NCI-H510A (cell line): ENCODE data around the gene ALS2CL.
"Not testable (repeated sequence)": the region's sequence is repeated elsewhere in the genome, so short reads cannot be mapped to it uniquely, and the experiment has no call there.

Experiments used
- DNase-seq: peaks from one replicate; lab custom pipeline; 2025; lab: John Stamatoyannopoulos, UW

Gene ALS2CL

DNA sequence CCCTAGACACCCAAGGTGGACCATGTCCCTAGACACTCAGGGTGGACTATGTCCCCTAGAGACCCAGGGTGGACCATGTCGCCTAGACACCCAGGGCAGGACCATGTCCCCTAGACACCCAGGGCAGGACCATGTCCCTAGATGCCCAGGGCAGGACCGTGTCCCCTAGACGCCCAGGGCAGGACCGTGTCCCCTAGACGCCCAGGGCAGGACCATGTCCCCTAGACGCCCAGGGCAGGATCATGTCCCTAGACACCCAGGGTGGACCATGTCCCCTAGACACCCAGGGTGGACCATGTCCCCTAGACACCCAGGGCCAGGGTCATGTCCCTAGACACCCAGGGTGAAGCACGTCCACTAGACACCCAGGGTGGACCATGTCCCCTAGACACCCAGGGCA is 10.9 kb upstream of the ALS2CL start:
- not testable (repeated sequence) for DNase-seq

DNA sequence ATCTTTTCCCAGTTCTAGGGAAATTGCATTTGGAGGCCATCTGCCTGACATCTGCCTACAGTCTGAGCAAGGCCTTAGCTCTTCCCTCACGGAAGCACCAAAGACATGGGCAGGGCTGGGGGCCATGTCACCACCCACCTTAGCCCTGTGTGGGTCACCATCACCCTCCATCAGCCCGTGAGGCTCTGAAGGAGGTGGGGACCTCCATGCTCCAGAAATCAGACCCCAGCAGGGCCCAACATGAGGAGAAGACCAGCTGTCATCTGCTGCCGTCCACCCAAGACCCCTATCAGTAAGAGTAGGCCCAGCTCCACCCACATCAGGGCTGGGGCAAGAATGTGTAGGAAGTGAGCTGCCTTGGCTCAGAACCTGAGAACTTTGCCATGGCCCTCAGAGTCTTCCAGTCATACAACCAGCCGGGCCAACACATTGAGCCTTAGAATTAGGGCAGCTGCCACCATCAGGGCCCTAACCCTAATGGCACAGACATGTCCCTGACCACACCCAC is 9.6 kb upstream of the ALS2CL start:
- no peak for DNase-seq

DNA sequence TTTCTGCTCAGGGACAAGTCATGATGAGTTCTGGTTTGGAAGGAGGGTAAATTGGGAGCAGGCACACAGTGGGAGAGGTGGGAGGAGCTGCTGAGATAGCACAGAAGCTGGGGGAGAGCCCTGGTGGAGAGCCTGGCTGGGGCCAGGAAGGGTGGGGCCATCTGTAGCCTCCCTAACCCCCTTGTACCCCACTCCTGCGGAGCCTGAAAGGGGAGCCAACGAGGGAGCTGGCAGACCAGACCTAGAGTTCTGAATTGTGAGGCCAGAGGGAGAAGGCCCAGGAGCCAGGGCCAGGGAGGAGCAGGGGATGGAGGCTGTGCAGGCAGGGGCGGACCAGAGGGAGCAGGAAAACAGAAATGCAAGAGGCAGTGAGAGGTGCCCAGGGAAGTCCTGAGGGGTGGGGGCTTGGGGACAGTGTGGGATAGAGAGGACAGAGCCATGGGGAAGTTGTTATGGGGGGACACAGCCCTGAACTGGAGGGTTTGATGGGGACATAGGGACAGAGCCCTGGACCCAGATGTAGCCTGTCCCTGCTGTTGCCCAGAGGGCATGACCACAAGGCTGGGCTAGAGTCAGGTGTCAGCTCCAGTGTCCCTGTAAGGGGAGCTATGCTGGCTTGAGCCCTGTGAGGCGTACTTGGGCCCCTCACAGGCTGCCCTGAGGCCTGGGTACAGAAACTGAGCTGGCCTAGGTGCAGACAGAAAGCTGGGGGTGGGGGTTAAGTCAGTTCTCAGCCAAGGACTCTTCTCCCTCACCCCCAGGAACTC is 8.9 kb upstream of the ALS2CL start:
- DNase-seq, result no peak

DNA sequence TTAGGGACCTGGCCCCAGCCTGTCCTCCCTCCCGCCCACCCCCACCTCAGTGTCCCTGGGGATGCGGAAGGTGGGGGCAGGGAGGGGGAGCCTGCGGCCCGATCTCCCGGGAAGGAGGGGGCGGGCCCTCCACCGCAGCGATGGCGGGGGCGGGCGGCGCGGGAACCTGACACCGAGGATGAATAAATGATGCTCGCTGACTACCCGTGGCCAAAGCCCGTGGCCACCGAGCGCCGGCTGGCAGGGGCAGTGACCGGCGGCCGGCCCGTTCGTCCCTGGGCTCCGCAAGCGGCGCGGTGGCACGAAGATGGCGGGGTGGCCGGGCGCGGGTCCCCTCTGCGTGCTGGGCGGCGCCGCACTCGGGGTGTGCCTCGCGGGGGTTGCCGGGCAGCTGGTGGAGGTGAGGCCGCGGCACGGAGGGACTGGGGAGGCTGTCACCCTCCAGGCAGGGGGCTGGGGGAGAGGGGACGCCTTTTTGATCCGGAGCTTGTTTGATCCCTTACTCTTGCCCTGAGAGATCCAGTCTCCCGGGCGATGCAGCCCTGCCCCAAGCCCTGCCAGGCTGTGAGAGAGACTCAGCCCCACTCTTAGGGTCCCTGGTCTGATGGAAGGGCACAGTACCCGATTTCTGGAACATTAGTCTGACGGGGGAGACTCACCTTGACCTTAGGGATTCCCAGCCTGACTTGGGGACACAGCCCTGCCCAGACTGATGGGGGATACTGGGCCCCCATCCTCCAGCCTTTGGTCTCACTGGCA is 7.9 kb upstream of the ALS2CL start, which contains the start of gene TMIE:
Gene TMIE (plus strand): TSS at position 212 of the 759 bp plus-strand sequence. CDS start 96 bp downstream, at position 308.
- DNase-seq, result no peak

DNA sequence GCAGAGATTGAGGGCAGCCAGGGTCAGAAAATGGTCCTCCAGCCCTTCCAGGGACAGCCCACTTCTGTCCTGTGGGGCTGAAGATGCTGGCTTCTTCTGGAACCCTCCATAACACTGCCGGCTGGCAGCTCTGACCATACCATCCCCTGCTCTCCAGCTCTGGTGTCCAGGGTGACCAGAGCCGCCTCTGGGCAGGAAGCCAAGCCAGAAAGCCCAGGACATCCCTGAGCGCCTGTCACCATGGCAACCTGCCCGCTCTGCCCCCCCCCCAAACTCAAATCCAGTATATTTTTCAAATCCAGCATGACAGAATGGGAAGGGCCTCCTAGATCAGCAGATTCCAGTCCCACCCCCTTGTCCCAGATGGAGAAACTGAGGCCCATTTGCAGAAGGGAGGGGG is 7.3 kb upstream of the ALS2CL start:
- no peak for DNase-seq

DNA sequence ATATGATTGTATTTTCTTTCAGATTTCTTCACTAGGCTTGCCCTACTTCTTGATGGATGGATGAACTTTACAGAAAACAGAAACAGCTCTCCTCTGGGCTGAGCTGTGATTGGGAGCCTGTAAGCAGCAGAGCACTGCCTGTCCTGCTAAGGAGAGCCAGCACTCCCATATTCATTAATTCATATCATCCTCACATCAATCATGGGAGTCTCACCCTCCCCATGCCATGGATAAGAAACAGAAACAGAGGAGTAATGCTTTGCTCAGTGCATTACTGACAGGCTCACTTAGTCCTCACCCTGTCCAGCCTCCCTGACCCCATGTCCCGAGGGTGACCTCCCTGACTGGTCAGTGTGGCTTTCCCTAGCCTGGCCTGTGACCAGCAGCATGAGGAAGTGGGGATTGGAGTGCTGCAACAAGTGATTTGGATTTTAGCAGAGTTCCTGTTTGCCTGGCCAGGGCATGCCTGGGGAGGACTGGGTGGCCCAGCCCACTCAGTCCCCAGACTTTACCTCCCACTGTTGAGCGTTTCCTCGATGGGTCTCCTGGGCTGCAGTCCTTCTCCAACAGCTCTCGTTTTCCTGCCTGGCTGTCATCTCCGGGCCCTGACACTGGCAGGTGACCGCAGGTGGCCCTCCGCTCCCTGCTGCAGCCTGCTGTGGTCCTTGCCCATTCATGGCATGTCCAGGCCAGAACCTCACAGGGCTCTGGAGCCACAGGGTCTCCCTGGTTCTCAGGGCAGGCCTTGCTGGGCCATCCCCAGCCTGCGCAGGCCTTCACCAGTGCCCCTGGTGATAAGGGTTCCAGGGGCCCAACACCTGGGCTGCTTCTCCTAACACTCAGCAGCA is 6.4 kb upstream of the ALS2CL start:
- no peak for DNase-seq

DNA sequence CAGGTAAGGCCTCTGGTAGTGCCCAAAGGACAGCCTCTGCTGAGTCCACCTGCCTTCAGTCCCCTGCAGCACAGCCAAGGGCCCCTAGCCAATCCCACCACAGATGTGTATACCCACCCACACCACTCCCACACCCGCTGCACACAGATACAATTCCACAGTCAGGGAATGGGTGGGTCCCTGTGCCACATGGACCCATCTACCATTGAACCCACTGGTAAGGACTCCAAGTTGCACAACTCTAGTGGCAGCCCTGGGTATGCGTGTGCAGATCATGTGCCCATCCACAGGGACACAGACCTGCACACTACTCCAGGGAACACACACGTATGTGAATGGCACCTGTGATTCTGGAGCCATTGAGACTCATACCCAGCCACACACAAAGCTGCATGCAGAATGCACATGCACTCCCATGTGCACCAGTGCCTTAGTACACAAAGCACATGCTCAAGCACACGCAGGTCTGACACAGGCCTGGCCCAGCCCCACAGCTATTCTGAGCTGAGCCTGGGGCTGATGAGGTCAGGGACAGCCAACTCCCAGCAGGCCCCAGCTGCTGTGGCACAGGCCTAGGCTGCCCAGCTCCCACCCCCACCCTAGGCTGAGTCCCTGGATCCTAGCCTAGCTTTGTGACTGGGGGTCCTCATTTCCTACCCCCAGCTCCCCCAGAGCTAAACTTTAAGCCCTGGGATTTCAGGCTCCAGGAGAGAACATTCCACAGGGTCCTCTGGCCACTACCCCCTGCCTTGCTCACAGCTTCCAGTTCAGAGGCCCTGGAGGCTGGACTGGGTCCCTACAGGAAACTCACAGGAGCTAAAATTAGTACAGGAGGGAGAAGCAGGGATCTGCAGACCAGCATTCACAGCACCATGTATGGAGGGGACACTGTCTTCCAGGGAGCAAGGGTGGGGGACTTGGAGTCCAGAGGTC is 2.7 kb upstream of the ALS2CL start:
- DNase-seq, result no peak

DNA sequence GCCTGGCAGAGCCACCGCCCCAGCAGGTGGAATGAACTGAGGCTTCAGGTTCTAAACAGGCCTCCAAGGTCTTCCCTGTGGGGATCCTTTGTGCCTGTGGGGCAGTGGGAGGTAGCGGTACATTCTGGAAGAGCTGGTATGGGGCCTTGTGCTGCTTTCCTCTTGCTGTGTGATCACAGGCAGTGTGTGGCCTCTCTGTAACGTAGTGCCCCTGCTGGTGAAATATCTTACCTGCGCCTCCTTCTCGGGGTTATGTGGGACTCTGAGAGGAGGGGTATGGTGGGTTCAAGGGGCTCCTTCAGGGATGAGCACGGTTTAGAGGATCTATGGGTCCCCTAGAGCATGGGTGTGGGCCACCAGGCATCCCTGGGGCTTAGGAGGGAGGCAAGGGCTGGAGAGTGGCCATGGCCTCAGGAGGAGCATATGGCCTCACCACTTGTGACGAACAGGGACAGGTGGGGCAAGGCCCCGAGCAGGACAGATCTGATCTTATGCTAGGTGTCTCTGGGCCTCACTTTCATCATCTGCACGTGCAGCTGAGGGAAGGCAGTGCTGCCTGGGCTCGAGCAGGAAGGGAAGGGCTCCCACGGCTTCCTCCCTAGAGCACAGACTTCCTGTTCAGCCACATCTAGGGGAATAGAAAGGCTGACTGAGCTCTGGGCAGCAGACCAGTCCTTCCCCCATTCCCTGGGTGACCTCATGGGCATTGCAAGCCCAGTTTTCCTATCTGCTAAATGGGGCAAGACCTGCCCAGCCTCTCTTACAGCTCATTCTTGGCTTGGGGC is 1.9 kb upstream of the ALS2CL start:
- no peak for DNase-seq

DNA sequence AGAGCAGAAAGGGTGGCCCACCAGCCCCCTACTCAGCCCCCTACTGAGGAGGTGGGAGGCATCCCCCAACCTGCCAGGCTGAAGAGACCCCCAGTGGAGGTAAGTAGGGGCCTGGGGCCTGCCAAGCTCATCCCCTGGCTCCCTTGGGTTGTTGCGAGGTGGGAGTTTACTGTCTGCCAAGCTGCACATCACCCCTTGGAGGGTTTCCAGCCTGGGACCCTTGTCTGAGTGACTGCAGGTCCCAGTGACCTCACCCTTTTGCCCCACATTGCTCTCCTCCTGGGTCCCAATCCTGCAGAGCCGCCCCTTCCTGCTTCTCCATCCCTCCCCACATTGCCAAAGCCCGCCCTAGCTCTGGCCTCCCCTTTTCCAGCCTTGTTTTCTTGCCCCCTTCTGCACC is 1.0 kb upstream of the ALS2CL start:
- no peak for DNase-seq

DNA sequence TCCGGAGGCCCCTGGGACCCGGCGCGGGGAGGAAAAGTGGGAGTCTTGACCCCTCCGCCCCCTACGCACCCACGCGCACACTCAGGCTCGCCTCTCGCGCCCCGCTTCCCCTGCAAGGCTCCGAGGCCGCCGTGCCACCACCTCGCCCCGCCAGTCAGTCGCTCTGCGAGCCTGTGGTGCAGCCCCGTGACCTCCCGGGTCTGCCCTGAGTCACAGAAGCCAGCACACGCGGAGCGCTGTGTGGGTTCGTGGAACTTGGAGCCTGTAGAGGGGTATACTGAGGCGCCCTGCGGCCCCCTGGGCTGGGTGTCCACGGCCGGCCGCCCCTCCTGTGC is 380 bp upstream of the ALS2CL start:
- DNase-seq, result no peak

DNA sequence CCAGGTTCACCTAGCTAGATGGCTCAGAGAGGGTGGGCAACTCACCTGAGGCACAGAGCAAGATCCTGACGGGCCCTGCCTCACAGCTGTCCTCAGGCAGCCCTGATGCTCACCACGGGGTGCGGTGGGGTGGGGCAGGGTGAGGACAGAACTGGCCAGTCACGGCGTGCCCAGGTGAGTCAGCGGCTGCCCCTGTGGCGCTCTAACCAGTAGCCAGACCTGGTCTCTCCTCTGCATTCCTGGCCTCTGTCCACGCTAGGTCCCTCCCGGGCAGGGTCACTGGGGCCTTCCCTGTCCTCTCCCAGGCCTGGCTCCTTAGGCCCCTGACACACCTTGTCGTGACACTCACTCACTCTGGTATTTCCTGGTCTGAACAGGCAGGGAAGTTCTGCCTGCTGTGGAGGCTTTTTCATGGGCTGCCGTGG is 901 bp downstream of the ALS2CL start:
- DNase-seq, result no peak

DNA sequence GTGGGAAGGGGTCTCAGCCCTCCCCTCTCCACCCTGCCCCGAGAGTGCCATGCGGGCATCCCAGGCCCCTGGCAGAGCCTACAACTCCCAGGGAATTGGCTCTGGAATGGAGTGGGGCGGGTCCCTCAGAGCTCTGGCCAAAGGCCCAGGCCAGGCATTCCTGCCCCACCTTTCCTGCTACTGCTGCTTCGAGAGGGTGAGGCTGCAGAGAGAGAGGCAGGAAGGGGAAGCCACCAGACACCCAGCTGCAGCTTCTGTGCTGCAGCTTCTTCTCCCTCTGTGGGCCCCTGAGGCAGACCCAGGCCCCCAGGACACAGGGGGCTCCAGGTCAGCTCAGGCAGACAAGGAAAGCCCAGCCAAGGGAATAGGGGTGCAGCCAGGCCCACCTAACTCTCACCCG is 2.7 kb downstream of the ALS2CL start:
- no peak for DNase-seq

DNA sequence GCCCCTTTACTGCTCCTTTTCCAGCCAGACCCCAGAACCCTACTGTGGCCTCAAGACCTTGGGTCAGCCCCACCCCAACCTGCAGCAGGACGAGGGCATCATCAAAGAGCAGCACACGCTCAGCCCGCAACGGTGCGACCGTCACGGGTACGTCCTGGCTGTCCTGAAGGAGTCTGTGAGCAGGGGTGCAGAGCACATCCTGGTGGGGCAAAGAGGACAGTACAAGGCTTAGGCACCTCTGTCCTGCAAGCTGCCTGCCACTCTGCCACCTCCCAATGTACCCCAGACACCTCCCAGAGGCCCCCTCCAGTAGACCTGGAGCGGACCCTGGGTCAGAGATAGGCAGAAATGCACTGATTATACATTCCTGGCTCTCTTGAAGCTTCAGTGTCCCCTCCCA is 8.0 kb downstream of the ALS2CL start:
- DNase-seq, result no peak

DNA sequence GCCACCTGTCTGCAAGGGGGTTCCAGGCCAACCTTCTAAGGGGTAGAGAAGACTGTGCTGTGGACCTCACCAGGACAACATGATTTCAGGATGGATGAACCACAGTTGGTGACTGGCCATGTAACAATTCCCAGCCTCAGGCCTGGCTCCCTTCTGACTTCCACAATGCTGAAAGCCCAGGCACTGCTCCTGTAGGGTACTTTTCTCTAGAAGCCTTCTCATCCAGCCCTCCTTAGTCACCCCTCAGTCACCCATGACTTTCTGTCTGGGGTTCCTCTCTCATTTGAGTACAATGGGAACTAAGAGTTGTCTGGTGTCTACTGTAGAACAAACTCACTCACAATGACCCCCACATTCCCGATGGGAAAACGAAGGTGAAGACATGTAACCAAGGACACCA is 8.6 kb downstream of the ALS2CL start:
- no peak for DNase-seq

DNA sequence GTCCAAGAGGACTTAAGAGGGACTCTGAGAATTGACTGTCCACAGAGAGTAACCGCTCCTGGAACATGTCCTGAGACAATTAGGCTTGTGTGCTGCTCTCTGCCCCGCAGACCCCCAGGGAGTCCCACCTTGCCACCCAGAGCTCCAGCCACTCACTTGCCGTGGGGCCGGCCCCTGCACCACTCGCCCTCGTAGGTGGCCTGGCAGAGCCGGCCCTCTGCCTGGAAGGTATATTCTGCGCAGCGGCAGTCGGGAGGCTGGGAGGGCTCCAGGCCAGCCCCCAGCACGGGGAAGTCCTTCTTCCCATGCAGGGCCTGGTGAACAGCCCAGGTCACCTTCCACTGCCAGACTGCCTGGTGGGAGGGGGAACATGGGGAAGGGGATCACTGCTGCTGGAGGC is 10.5 kb downstream of the ALS2CL start:
- DNase-seq, result no peak

DNA sequence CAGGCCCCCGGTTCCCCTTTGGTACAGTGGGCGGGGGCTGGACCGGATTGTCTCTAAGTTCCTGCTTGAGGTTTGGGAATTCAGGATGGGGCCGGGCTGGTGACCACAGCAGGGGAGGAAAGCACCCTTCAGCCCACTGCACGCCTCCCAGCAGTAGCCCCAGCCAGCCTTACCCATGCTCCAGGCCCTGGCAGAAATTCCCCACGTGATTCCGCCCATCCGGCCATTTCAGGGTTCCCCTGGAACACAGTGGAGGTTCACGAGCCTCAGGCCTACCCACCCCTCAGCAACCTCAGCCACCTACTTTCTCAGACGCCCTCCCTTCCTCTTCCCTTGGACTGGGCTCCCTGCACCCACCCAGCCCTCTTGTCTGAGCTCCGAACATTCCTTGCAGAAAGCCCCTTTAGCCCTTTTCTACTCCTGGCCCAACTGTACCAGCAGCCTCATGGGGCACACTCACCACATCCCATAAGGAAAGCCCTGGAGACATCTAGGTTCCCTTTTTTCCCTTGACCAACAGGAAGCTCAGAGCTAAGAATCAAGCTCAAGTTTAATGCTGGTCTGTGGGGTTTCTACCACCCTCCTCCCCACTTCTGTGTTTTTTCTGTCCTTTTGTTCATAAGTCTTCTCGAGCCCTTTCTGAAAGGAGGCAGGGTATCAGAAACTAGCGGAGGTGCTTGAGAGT is 11.5 kb downstream of the ALS2CL start:
- DNase-seq, result no peak

DNA sequence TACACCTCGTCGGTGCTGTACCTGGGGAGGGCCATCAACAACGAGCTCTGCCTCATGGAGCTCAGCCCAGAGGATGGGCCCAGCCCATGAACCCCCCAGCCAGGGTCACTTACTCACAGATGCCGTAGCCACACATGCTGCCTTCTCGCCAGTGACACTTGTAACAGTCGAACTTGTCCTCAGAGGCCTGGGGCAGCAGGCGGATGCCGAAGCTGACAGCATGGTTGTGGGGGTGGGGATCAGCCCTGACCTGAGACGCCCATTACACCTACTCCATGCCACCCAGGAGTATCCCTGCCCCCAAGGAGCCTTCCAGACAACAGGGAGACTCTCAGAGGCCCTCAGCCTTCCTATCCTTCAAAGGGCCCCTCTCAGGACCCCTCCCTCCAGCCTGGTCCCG is 12.1 kb downstream of the ALS2CL start:
- DNase-seq, result no peak

DNA sequence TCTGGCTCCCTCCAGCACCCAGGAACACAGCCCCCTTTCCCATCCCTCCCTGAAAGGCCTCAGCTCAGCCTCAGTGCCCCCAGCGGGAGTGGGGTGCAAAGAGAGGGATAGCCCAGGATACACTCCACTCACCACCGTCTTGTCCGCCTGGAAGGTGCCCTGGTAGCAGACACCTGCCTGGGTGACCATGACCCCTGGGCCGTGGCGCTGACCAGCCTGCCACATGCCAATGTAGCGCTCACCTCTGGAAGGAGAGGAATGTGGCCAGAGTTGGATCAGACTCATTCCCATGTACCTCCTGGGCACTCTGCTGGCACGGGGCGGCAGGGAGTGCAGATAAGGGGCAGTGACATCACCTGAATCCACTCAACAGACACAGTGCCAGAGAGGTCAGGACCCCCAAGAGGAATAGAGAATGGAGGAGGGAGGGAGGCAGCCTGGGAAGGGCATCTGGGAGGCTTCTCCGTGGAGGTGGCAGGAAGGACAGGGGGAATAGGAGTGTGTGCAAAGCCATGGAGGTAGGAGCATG is 13.1 kb downstream of the ALS2CL start:
- DNase-seq, result no peak

DNA sequence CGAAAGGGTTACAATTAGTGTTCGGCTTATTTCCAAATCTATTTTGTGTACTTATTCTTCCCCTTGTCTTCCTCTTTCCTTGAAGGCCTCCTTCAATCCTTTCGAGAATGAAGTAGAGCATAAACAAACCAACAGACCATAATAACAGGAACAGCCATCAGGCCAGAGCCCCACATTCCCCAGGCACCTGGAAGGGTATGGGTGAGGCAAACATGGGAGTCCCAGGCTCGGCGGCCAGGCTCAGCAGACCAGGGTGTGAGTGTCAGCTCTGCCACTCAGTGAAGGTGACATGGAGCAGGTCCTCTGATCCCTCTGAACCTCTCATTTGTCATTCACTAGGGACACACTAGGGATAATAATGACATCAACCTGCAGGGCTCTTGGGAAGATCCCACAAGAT is 13.8 kb downstream of the ALS2CL start:
- DNase-seq, result no peak

DNA sequence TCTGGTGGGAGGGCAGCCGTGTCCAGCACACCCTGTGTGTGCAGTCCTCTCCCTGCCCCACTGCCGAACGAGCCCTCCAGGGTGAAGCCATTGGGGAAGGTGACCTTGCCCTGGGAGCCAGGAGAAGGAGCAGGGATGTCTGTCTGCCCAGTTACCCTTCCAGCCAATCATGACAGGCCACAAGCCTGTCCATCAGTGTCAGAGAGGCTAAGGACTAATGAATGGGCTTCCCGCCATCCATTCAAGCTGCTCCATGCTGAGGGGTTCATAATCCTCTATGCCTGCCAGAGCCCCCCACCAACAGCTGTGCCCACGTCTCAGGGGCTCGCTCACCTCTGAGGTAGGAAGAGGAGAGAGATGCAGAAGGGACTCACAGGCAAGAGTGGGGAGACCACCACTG is 15.2 kb downstream of the ALS2CL start:
- no peak for DNase-seq
